ENCODE data around the gene CFAP77. TPM values are rescaled to one million over a fixed set of nuclear protein-coding genes. Genes with fewer than 3 reads are reported as not detected.

The CFAP77 gene
- total and polyA plus RNA-seq, 2 of the 8 experiments (the other 6 are each of a cell fraction or from before 2014, with no cell fraction given) = 0.63 to 0.97 TPM

GRCh38 chr9:132511191-132511999 is 101.4 kb downstream of the CFAP77 start:
- Histone ChIP-seq H3K14ac (ENCODE audit: insufficient read length) (no peak overlapping the region), H3K27ac (ENCODE audit: low read depth, low read length) (no peak overlapping the region), H3K4me2 (ENCODE audit: insufficient read depth in 1 of 2, low read depth in 2 of 2, low read length in 2 of 2) (no peak overlapping the region), H2BK5ac (ENCODE audit: low read depth, low read length) (no peak overlapping the region; the same call in 1 of the 2 replicates), H3K4me3 (ENCODE audit: extremely low read depth in 1 of 4, insufficient read depth in 2 of 4, low read depth in 3 of 4, low read length in 4 of 4) (no peak overlapping the region), H3K36me3 (ENCODE audit: control insufficient read depth in 2 of 4, insufficient read depth in 4 of 4, low read length in 3 of 4) (no peaks in the 10 kb centered on the region), H2AFZ (ENCODE audit: low read length) (no peak overlapping the region), H3K4me1 (replicated peaks in 1 of 4; ENCODE audit: control insufficient read depth in 3 of 4, insufficient read depth in 4 of 4, low read length in 3 of 4) (no peaks in the 10 kb centered on the region), H2BK12ac (ENCODE audit: low read depth, low read length) (no peak overlapping the region), H3K27me3 (replicated peaks in 1 of 4; ENCODE audit: control insufficient read depth in 3 of 4, extremely low read depth in 1 of 4, insufficient read depth in 3 of 4, low read length in 3 of 4) (no peaks in the 10 kb centered on the region), H4K5ac (ENCODE audit: insufficient read length, low read depth, low read length) (no peak overlapping the region), H2BK15ac (ENCODE audit: low read length) (no peak overlapping the region), H3K18ac (ENCODE audit: extremely low read depth, low read length) (no peak overlapping the region), H3K9me3 (ENCODE audit: insufficient read depth in 2 of 2, low read depth in 1 of 2, low read length in 1 of 2) (no peaks in the 10 kb centered on the region), H3K79me2 (ENCODE audit: control insufficient read depth in 1 of 2, insufficient read depth in 2 of 2, low read length in 2 of 2) (no peaks in the 10 kb centered on the region), H3K56ac (replicated peaks; ENCODE audit: insufficient read length, low read depth, low read length) (no peak overlapping the region), H4K20me1 (replicated peaks in 1 of 2; ENCODE audit: control insufficient read depth in 1 of 2, insufficient read depth in 2 of 2, low read length in 2 of 2) (no peaks in the 10 kb centered on the region), H2BK120ac (replicated peaks; ENCODE audit: low read depth, low read length) (no peak overlapping the region), H4K91ac (replicated peaks; ENCODE audit: insufficient read length, low read length) (no peak overlapping the region), H3K23ac (ENCODE audit: insufficient read length) (no peak overlapping the region), H2AK5ac (ENCODE audit: low read depth, low read length) (no peak overlapping the region), H3K9ac (replicated peaks in 1 of 4; ENCODE audit: extremely low read depth in 1 of 4, low read depth in 3 of 4, low read length in 3 of 4) (no peak overlapping the region), H3K4ac (replicated peaks; ENCODE audit: insufficient read length, low read depth, low read length) (no peak overlapping the region), H3K23me2 (ENCODE audit: low read depth, low read length) (no peaks in the 10 kb centered on the region; the same call in 1 of the 2 replicates), H3K79me1 (ENCODE audit: low read depth, low read length) (no peaks in the 10 kb centered on the region), H4K8ac (ENCODE audit: extremely low read depth, insufficient read depth, low read length) (no peak overlapping the region), H2BK20ac (ENCODE audit: low read length) (no peak overlapping the region)
- no peak for FAIRE-seq
- POLR2A ChIA-PET (ENCODE audit: partially characterized antibody) = interaction anchor here (1.6 kb wide), 1 partner anchor 12 kb away, joined by 3 read pairs; no protein-coding TSS in a partner anchor
- DNase-seq (ENCODE audit: low read depth in 1 of 2, low spot score in 2 of 2) = no peak
- WGBS, 2 experiments (ENCODE audit: extremely low coverage in 1 of 2, insufficient coverage in 1 of 2, insufficient read length in 1 of 2, insufficient replicate concordance in 2 of 2, low coverage in 1 of 2, low lambda C conversion rate in 2 of 2, missing lambda C conversion rate in 1 of 2) = 89% methylated on average over 25 of the region's 25 CpGs; no CpG with 5 or more reads in 1 of the 2 experiments
- CTCF ChIA-PET (ENCODE audit: partially characterized antibody) = interaction anchor here (0.9 to 9.6 kb wide), 6 partner anchors 12 to 98 kb away, joined by 3 to 93 read pairs (median 10); no protein-coding TSS in a partner anchor
- TF ChIP-seq CTBP2 (IDR thresholded peaks at IDR 0.05; ENCODE audit: borderline replicate concordance, insufficient read depth, insufficient read length, low read length) (no peak), EP300 (IDR thresholded peaks at IDR 0.05; ENCODE audit: borderline replicate concordance in 1 of 2, low read depth in 2 of 2, low read length in 2 of 2) (no peak), PHF8 (conservative IDR thresholded peaks at IDR 0.05; ENCODE audit: low read depth, low read length) (no peak), KDM5A (IDR thresholded peaks at IDR 0.05; ENCODE audit: low read length) (no peak), TCF12 (IDR thresholded peaks at IDR 0.05; ENCODE audit: low read depth, low read length) (no peak), CREB1 (IDR thresholded peaks at IDR 0.05) (no peak), ZNF274 (IDR thresholded peaks at IDR 0.05; ENCODE audit: borderline replicate concordance, extremely low read depth, low read length) (no peak), GABPA (IDR thresholded peaks at IDR 0.05; ENCODE audit: borderline replicate concordance, insufficient read depth, low read length) (no peak), ATF2 (IDR thresholded peaks at IDR 0.05; ENCODE audit: low read length) (no peak), POLR2AphosphoS5 (IDR thresholded peaks at IDR 0.05; ENCODE audit: low read depth, low read length) (no peak)

Measured in H1 (cell line).